ENCODE measurements around the gene TMEM253.

The TMEM253 gene

GRCh38 chr14:21103710-21104447, 3.0 kb downstream of the TMEM253 start:
- DNase-seq (ENCODE audit: low read depth in 2 of 2) = peak; percentile 90 to 92

- DNase-seq (ENCODE audit: low read depth in 2 of 2) = peak; percentile 43 to 47
Observed at GRCh38 chr14:21104448-21105060, 3.7 kb downstream of the TMEM253 start.

GRCh38 chr14:21105095-21105494, 4.2 kb downstream of the TMEM253 start:
- no peak for DNase-seq (ENCODE audit: low read depth in 2 of 2)

- DNase-seq (ENCODE audit: low read depth in 2 of 2) = no peak
Observed at GRCh38 chr14:21106176-21106497, 5.3 kb downstream of the TMEM253 start.

GRCh38 chr14:21106498-21107282, 5.8 kb downstream of the TMEM253 start:
- DNase-seq (ENCODE audit: low read depth in 2 of 2) = peak; percentile 39 to 41

- no peak for DNase-seq (ENCODE audit: low read depth in 2 of 2)
Observed at GRCh38 chr14:21107283-21107800, 6.5 kb downstream of the TMEM253 start.

GRCh38 chr14:21108791-21109190, 7.9 kb downstream of the TMEM253 start:
- no peak for DNase-seq (ENCODE audit: low read depth in 2 of 2)

GRCh38 chr14:21109377-21110138, 8.7 kb downstream of the TMEM253 start:
- DNase-seq (ENCODE audit: low read depth in 2 of 2) = no peak

GRCh38 chr14:21112255-21112654, 11.4 kb downstream of the TMEM253 start:
- no peak for DNase-seq (ENCODE audit: low read depth in 2 of 2)

- no peak for DNase-seq (ENCODE audit: low read depth in 2 of 2)
Observed at GRCh38 chr14:21113369-21113768, 12.5 kb downstream of the TMEM253 start.

- no peak for DNase-seq (ENCODE audit: low read depth in 2 of 2)
Observed at GRCh38 chr14:21118933-21119332, 18.1 kb downstream of the TMEM253 start.

GRCh38 chr14:21120686-21121085, 19.8 kb downstream of the TMEM253 start:
- DNase-seq (ENCODE audit: low read depth in 2 of 2) = no peak

- DNase-seq (ENCODE audit: low read depth in 2 of 2) = no peak
Observed at GRCh38 chr14:21121122-21121521, 20.3 kb downstream of the TMEM253 start.

- no peak for DNase-seq (ENCODE audit: low read depth in 2 of 2)
Observed at GRCh38 chr14:21123429-21123828, 22.6 kb downstream of the TMEM253 start.

GRCh38 chr14:21133901-21134300, 33.0 kb downstream of the TMEM253 start:
- no peak for DNase-seq (ENCODE audit: low read depth in 2 of 2)

GRCh38 chr14:21136024-21136423, 35.2 kb downstream of the TMEM253 start:
- DNase-seq (ENCODE audit: low read depth in 2 of 2) = peak; percentile 1 to 5

GRCh38 chr14:21142357-21142756, 41.5 kb downstream of the TMEM253 start:
- no peak for DNase-seq (ENCODE audit: low read depth in 2 of 2)

- no peak for DNase-seq (ENCODE audit: low read depth in 2 of 2)
Observed at GRCh38 chr14:21145437-21145836, 44.6 kb downstream of the TMEM253 start.

GRCh38 chr14:21149641-21150367, 48.9 kb downstream of the TMEM253 start:
- no peak for DNase-seq (ENCODE audit: low read depth in 2 of 2)

Data from fibroblast of skin of left quadriceps (primary cell).